Ovary (tissue), 9 donors: ENCODE results near the gene CDKAL1. TPM values are rescaled to one million over a fixed set of nuclear protein-coding genes. Genes with fewer than 3 reads are reported as not detected.

Source experiments
- DNase-seq, 5 donors: peaks; one replicate each; pipeline ENCODE4 v3.0.0-alpha.2; 2019 to 2020
- H3K27ac ChIP-seq, 2 donors: fragments of 200-600 bp; one replicate each; pipeline versions ENCODE4 v1.5.1 to v1.8.0; 2019 to 2022
- H3K27me3 ChIP-seq: fragments of 200-600 bp; one replicate; pipeline ENCODE4 v1.8.0; 2022
- H3K36me3 ChIP-seq: fragments of 200-600 bp; sonication (generic); one replicate; pipeline ENCODE4 v1.5.1; 2019
- H3K4me1 ChIP-seq: one replicate; pipeline ENCODE4 v1.8.1; 2013; ENCODE audit warnings: mild to moderate bottlenecking, moderate library complexity; ENCODE audit not compliant: insufficient read depth
- H3K4me3 ChIP-seq: fragments of 200-600 bp; sonication (generic); one replicate; pipeline ENCODE4 v1.5.1; 2017
- H3K9me3 ChIP-seq, 2 donors: fragments of 200-600 bp in 1 of 2; sonication (generic) in 1 of 2; one replicate each; pipeline versions ENCODE4 v1.5.1 to v1.8.1; 2013 to 2019; ENCODE audit warnings: mild to moderate bottlenecking in 1 of 2, moderate library complexity in 1 of 2
- EP300 ChIP-seq: sonication (generic); formaldehyde crosslinking; IDR thresholded peaks from one replicate; pipeline ENCODE4 v1.6.1; 2017; ENCODE audit warnings: antibody characterized with exemption
- POLR2A ChIP-seq: fragments of 450-650 bp; IDR thresholded peaks from one replicate; pipeline ENCODE4 v1.6.1; 2017; ENCODE audit warnings: antibody characterized with exemption, mild to moderate bottlenecking, moderate library complexity
- WGBS, 3 donors: extraction: QIAGEN DNeasy Blood & Tissue Kit in 1 of 3; methylation state at CpG; one replicate each; pipeline versions ENCODE4 v1.1.5 to v1.1.7; 2013 to 2017; 5-methylcytosine and 5-hydroxymethylcytosine counted together
- intact Hi-C, 4 donors: fragments of 100-400 bp; cut with DNase I; formaldehyde crosslinking; loops; one replicate each; pipeline versions ENCODE4 v1.11.0 to v1.15.1; 2022 to 2023
- polyA plus RNA-seq, 2 donors: library from polyadenylated mRNA; stranded (reverse); fragments of 200-250 nt in 1 of 2; fragments of 350-450 nt in 1 of 2; fragmentation: Illumina TruSeq in 1 of 2; extraction: RNeasy Lipid Tissue Mini Kit (QIAGEN cat#74804) in 1 of 2; gene quantifications; one replicate each; pipeline ENCODE4 v1.2.3, GENCODE V29; 2013 to 2014
- total RNA-seq, 7 donors: library from RNA; depleted of rRNA in 2 of 7; stranded (reverse); fragments of >200 nt in 2 of 7; fragmentation: NEBNext Ultra II Directional in 3 of 7; extraction: Animal tissue kit (Norgen Biotek cat#: 25700) in 3 of 7; gene quantifications; one replicate each; pipeline versions ENCODE4 v1.1.0 to v1.2.4, GENCODE V29; 2016 to 2023
- TF ChIP-seq, protein P1 (sequence below), 3 donors: fragments of 450-650 bp in 2 of 3; fragments of 200-600 bp in 1 of 3; IDR thresholded peaks; one replicate each; pipeline versions ENCODE4 v1.5.1 to v1.8.0; 2016 to 2022; ENCODE audit warnings: antibody characterized with exemption in 3 of 3, mild to moderate bottlenecking in 1 of 3
- donor health status: DM: no; HTN: no; CAD: no; lungs with moderate emphysema.
- donor health status: DM: no; HTN: no; CAD: no.
- donor health status: Bipolar disorder and iron deficiency.
- donor health status: DM: yes; HTN: yes; CAD: no.
- donor health status: DM: no; HTN: no; CAD: no.
- donor health status: DM: yes; HTN: yes; CAD: no.

Gene CDKAL1
- total and polyA plus RNA-seq, 9 donors: 6.8 to 21.3 (median 18.9) TPM

DNA sequence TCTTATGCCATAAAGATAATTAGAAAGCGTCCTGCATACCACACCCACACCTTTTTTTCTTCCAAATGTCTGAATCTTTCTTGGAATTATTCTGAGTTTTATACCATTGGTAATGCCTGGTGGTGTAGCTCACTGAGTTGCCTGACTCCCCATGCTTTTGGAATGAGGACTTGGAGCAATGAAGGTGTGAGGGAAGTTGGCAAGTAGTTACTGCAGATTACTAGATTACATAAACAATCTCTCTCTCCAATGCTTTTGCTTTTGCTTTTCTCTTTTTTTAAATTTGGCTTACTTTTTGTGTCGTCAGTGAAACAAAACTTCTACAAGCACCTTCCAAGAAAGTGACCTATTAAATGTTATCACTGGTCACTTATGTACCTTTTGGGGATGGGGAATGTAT is 653.2 kb downstream of the CDKAL1 start:
- H3K9me3 ChIP-seq: no peaks in the 10 kb centered on the region
- TF ChIP-seq POLR2A (no peak), EP300 (no peak)
- TF ChIP-seq, protein P1, sequence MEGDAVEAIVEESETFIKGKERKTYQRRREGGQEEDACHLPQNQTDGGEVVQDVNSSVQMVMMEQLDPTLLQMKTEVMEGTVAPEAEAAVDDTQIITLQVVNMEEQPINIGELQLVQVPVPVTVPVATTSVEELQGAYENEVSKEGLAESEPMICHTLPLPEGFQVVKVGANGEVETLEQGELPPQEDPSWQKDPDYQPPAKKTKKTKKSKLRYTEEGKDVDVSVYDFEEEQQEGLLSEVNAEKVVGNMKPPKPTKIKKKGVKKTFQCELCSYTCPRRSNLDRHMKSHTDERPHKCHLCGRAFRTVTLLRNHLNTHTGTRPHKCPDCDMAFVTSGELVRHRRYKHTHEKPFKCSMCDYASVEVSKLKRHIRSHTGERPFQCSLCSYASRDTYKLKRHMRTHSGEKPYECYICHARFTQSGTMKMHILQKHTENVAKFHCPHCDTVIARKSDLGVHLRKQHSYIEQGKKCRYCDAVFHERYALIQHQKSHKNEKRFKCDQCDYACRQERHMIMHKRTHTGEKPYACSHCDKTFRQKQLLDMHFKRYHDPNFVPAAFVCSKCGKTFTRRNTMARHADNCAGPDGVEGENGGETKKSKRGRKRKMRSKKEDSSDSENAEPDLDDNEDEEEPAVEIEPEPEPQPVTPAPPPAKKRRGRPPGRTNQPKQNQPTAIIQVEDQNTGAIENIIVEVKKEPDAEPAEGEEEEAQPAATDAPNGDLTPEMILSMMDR (IDR thresholded peaks at IDR 0.05): no peak
- no peaks in the 10 kb centered on the region for H3K36me3 ChIP-seq
- peaks cover 6% of the 10 kb centered on the region for H3K4me1 ChIP-seq
- H3K27me3 ChIP-seq: no peaks in the 10 kb centered on the region
- intact Hi-C loops: no loop called here
- no peak overlapping the region for H3K4me3 ChIP-seq
- WGBS, 3 donors: 73 to 80% (median 74%) methylated on average over 2 of the region's 2 CpGs
- H3K27ac ChIP-seq: no peak overlapping the region
- DNase-seq: no peak

DNA sequence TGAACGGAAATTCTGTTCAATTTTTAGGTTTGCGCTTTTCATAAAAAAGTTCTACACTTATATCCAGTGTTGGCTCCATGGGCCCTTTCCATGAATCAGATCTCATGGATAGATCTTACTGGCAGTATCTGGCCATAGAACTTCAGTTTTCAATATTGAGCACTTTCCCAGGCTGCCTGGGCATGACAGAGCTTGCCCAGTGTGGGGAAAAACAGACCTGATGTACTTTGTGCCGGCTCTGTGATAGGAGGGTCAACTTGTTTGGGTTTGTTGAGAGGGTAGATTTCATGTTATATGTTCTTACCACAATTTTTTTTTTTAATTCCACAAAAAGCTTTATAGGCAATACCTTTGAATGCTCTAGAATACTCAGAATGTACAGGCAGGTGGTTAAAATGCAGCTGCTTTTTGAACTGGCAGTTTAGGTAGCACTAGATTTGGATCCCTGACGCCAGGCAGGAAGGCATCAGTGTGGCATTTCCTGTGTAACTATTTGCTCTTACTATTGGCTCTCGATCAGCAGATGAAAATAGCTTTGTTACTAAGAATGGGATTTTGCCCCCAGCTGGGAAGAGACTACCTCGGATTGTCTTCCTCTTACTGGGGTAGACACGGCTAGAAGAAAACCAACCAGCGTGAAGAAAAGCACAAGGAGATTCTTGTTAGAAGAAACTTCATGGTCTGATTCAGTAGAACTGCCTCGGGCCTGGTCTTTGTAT is 654.4 kb downstream of the CDKAL1 start:
- no peak overlapping the region for H3K27ac ChIP-seq

DNA sequence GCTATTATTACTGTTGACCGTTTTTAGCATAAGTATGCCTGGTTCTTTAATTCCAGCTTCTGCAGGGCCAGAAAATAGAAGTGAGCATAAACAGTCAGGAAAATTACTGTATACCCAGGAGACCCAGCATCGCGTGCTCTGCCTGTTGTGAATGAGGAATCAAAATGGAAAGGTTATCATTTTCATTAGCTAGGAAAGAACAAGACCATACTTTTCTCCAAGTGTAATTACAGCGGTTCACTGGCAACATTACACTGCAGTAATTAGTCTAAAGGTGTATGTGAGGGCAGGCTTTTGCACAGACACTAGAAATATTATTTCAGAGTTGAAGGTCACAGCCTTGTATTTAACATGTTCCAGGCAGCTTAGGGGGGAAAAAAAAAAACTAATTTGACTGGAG is 655.5 kb downstream of the CDKAL1 start:
- Histone ChIP-seq H3K27ac (no peak overlapping the region), H3K4me1 (peaks cover 6% of the 10 kb centered on the region), H3K36me3 (no peaks in the 10 kb centered on the region), H3K27me3 (no peaks in the 10 kb centered on the region), H3K9me3 (no peaks in the 10 kb centered on the region), H3K4me3 (no peak overlapping the region)
- no peak for DNase-seq
- 30 to 48% (median 36%) methylated on average over 4 of the region's 4 CpGs for WGBS, 3 donors
- TF ChIP-seq EP300 (no peak), POLR2A (no peak)
- TF ChIP-seq, protein P1 (IDR thresholded peaks at IDR 0.05): no peak
- intact Hi-C loops: loop anchor here in 1 of 4 donors (2.0 kb wide), 1 partner anchor 23 kb away; no protein-coding TSS in a partner anchor

More for the DNA sequence above, 654.4 kb downstream of the CDKAL1 start:
- 78 to 83% (median 81%) methylated on average over 9 of the region's 9 CpGs for WGBS, 3 donors
- H3K4me1 ChIP-seq: peaks cover 6% of the 10 kb centered on the region
- no peak overlapping the region for H3K4me3 ChIP-seq
- no peaks in the 10 kb centered on the region for H3K27me3 ChIP-seq
- DNase-seq: no peak
- intact Hi-C loops: no loop called here
- TF ChIP-seq, protein P1 (IDR thresholded peaks at IDR 0.05): no peak
- no peak for TF ChIP-seq EP300
- no peak for TF ChIP-seq POLR2A
- H3K36me3 ChIP-seq: no peaks in the 10 kb centered on the region
- H3K9me3 ChIP-seq: no peaks in the 10 kb centered on the region

DNA sequence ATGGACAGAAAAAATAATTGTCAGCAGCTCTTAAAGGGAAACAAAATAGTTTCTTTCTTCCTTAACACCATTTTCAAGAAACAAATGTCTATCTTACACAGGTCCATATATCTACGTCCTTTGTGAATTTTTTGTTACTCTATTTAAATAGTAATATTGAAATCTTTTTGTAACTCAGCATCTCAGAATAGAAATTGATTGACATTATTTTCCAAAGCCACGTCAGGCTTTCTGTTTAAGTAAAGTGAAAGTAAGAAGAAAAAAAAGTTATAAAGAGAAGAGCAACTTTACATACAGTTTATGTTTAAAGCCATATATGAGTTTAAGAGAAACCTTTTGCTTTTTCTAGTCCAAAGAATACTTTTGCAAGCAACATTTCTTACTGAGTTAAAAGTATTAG is 656.4 kb downstream of the CDKAL1 start:
- Histone ChIP-seq H3K4me3 (no peak overlapping the region), H3K9me3 (no peaks in the 10 kb centered on the region), H3K27ac (no peak overlapping the region), H3K36me3 (no peaks in the 10 kb centered on the region), H3K27me3 (no peaks in the 10 kb centered on the region), H3K4me1 (peaks cover 6% of the 10 kb centered on the region)
- TF ChIP-seq, protein P1 (IDR thresholded peaks at IDR 0.05): no peak
- TF ChIP-seq EP300 (no peak), POLR2A (no peak)
- intact Hi-C loops: loop anchor here in 1 of 4 donors (2.0 kb wide), 1 partner anchor 22 kb away; no protein-coding TSS in a partner anchor
- WGBS, 3 donors: 52 to 74% (median 55%) methylated on average over 2 of the region's 2 CpGs
- no peak for DNase-seq
